GM18508 (cell line): ENCODE results near the gene CDR2.
"Not testable (repeated sequence)": the region's sequence is repeated elsewhere in the genome, so short reads cannot be mapped to it uniquely, and the experiment has no call there.

Experiments
- ATAC-seq: cut with Tn5 transposase; IDR thresholded peaks from one replicate; pipeline ENCODE4 v1.9.1; 2021; ENCODE audit warnings: moderate number of reproducible peaks; ENCODE audit not compliant: insufficient read depth, unreplicated experiment

CDR2 gene

DNA sequence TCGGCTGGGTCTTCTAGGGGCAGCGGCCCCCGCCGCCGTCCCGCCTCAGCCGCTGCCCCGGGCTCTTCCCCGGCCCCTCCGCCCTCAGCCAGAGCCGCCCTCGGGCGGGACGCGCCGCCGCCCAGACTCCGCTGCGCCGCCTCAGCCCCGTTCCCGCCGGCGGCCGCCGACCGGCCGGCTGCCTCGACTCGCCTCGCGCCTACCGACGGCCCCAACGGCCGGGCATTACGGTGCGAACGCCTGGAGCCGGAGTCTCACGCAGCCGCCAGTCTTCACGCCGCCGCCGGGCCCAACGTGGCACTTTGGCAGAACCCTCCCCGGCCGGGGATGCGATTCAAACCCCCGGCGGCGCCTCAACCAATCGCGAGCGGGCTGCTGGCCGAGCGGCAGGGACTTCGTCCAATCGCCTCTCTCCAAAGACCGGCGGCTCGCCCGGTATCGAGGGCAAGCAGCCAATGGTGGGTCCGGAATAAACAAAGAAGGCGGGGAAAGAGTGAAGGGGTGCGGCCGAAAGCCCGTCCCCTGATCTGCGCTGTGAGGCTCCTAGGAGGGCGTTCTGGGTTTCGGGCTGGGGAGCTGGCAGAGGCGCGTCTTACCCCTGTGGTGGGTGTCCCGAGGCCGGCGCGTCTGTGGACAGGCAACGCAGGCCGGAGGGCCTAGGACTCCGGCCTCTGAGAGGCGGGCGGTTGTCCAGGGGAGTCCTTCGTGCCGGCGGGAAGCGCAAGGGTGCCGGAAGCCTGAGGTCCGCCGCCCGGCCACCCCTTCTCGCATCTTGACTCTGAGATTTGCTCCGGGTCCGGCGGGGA is at the start of gene CDR2:
TSS of gene CDR2 (minus strand) at position 309 of the 806 bp plus-strand sequence. CDS start 310 bp downstream, outside the sequence.
- ATAC-seq: peak; percentile 78

DNA sequence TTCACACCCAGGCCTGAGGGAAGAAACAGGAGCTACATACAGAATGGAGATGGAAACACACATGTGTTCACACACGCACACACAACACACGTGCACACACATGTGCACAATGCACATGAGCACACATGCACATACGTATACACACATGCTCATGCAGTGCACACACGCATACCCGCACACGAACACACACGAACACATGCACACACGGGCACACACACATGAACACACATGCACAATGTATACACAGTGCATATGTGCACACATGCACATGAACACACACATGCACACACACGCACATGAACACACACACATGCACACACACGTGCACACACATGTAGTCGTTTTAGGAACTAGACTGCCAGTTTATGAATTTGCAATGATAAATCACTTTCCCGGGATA is 49.3 kb upstream of the CDR2 start:
- no peak for ATAC-seq

DNA sequence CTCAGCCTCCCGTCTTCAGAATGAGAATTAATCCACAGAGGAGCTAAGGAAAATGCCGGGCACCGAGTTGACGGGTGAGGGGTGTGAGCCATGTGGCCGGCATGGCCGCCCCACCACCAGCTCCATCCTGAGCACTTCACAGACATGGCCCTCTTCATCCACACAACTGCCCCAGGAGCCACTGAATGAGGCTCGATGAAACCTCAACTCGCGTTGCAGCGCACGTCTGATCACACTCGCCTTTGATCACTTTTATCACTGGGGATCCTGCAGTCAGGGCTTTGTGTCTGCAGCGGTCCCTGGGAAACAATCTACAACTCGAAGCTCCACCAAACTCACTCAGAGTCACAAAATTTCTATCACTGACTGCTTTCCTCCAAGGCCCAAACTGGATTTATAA is 46.7 kb upstream of the CDR2 start:
- no peak for ATAC-seq

DNA sequence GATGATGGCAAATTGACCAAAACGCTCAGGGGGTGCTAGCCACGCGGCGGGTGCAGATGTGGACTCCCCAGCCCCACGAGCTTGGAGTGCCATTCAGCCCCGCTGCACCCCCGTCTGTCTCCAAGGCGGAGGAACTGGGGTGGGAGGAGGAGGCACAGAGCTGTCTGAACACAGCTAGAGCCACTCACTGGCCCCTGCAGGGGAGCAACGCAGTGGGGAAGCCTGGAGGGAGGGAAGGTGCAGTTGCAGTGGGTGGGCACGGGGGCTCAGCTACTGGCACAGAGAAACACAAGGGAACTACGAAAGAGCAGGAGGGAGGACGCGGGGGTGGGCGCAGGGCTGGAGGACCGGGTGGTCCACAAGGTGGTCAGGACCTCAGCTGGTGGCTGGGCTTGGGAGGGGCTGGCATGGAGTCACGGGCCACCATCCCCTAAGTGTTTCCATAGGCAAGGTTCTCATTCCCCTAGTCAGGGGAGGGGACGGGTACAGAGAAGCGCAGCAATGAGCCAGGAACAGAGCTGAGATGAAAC is 46.3 kb upstream of the CDR2 start:
- no peak for ATAC-seq

DNA sequence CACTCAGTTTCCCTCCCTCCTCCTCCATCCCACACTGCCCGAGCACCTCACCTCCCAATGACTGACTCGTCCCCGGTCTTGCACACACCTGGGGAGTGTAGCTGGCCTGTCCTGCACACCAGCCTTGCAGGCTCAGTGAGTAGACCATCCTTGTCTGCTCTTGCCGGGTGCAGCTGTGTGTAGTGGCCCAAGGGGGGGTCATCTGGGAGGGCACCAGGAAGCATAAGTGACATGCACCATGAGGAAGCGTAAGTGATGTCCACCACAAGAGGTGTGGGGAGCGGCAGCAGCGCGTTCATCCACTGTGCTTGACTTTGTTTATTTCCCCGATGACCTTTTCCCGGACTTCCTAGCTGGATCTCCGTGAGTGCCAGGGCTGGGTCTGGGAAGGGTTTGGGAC is 45.5 kb upstream of the CDR2 start:
- no peak for ATAC-seq

GRCh38 chr16:22418826-22419225 is 44.4 kb upstream of the CDR2 start:
- ATAC-seq: no peak

DNA sequence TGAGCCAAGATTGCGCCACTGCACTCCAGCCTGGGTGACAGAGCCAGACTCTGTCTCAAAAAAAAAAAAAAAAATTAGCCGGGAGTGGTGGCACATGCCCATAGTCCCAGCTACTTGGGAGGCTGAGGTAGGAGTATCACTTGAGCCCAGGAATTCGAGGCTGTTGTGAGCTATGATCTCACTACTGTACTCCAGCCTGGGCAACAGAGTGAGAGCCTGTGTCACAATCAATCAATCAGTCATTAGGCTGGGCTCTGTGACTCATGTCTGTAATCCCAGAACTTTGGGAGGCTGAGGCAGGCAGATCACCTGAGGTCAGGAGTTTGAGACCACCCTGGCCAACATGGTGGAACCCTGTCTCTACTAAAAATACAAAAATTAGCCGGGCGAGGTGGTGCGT is 43.4 kb upstream of the CDR2 start:
- not testable (repeated sequence) for ATAC-seq

DNA sequence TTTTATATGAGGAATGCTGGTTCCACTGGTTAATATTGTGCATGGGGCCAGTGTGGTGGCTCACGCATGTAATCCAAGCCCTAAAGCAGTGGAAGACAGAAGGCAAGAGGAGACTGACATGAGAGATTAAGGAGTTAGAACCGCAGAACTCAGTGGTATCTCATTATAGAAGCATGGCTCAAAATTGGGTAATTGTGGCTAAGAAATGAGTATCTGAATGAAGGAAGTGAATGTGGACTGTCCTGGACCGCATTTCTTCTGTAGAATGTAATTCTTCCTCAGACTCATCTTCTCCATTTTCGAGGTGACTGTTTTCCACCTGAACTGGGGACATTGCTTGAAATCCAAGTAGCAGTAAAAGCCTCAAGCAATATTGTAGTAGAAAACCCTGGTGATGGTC is 42.6 kb upstream of the CDR2 start:
- ATAC-seq: no peak

DNA sequence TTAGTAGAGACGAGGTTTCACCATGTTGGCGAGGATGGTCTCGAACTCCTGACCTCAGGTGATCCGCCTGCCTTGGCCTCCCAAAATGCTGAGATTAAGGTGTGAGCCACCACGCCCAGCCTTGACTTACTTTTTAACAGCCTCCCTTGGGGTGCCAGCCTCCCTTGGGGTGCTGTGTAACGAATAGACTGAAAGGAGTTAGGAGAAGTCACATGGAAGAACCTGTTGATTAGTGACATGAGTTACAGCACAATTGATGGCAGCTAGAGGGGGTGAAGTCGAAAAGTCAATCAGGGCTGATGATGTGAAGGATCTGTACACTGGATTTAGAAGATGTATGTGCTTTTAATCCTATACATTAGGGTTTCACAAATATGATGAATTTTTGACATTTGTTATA is 39.4 kb upstream of the CDR2 start:
- no peak for ATAC-seq

GRCh38 chr16:22407486-22407885 is 33.1 kb upstream of the CDR2 start:
- no peak for ATAC-seq

DNA sequence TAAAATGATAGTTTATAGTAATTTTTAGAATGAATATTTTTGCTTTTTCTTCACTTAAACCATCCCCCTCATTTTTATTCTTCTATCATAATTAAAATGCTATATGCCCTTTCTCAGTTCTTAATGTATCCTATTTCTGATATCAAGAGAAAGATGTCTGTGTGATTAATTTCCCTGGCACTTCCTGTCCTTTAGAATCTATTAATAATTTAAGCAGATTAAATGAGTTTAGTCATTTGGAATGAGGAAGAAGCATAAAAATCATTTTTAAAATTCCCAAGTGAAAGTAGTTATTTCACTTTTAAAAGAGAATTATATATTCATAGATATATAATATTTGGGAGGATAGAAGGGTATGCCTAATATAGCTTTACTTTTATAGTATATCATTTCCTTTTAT is 27.8 kb upstream of the CDR2 start:
- no peak for ATAC-seq

DNA sequence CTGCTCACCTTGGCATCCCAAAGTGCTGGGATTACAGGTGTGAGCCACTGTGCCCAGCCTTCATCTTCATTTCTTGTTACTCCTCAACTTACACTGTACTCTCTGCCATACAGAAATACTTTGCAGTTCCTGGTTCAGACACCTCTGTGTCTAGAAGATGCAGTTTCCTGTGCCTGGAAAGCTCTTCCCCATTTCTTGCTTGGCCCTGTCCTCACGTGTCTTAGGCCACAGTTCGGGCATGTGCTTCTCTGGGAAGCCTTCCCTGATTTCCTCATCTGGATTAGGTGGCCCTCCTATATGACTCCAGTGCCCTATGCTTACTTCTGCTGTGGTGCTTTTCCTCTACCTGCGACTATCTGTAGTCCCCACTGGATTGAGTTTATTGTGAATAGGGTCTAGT is 26.5 kb upstream of the CDR2 start:
- no peak for ATAC-seq

DNA sequence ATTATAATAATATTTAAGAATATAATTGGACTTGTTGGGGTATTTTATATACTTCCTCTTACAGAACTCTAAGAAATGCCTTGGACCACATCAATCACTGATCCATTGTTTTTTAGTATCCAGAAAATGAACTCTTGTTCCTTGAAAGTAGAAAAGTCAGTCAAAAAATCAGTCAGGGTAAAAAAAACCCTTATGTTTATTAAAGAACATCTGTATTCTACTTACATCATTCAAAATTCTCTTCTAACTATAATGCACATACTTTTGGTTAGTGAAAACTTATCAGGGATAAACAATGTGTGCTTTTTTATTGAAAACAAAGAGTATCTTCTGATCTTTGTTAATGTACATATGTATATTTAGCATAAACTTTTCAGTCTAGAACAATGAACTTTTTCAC is 23.5 kb upstream of the CDR2 start:
- no peak for ATAC-seq

- no peak for ATAC-seq
These were observed 23.0 kb upstream of the CDR2 start for GRCh38 chr16:22397464-22397863.

GRCh38 chr16:22395960-22396359 is 21.5 kb upstream of the CDR2 start:
- no peak for ATAC-seq

DNA sequence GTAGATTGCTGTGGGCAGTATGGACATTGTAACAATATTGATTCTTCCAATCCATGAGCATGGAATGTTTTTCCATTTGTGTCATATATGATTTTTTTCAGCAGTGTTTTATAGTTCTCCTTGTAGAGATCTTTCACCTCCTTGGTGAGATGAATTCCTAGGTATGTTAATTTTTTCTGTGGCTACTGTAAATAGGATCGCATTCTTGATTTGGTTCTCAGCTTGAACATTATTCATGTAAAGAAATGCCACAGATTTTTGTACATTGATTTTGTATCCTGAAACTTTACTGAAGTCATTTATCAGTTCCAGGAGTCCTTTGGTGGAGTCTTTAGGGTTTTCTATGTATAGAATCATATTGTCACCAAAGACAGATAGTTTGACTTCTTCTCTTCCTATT is 19.7 kb upstream of the CDR2 start:
- no peak for ATAC-seq

- ATAC-seq: no peak
These were observed 13.8 kb upstream of the CDR2 start for GRCh38 chr16:22388101-22388644.

DNA sequence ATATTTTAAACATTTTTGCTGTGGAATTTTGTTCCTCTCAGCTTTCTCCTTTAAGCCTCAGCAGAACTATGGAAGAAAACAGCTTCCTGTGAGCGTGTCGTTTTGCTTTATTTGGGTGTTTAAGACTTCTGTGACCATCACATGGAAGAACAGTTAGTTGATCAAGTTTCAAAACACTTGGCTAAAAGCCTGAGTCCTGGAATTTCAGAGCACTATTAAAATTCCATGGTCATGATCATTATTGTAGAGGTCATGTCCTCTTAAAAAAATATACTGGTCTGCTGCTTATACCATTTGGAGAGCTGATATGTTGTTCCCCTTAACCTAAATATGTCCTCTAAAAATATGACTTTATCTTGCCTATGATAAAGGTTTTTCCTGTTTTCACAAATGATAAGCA is 12.6 kb upstream of the CDR2 start:
- no peak for ATAC-seq

DNA sequence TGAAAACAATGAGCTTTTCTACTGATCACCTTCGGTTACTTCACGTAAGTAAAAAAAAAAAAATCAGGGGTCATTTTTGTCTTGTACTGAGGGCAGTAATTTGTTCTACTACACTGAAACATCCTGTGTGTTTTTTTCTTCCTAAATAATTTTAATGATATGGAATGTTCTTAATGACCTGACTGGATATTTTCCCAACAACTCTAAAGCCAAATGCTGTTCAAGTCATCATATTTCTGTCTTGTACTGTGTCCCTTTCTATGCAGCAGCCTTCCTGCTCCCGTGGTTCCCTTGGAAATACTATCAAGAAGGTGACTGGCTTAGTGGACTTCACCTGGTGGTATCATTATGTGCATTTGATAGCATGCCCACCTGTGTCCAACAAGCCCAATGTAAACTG is 10.8 kb upstream of the CDR2 start:
- no peak for ATAC-seq

- no peak for ATAC-seq
These were observed 9.4 kb upstream of the CDR2 start for GRCh38 chr16:22383827-22384226.

- no peak for ATAC-seq
These were observed 7.0 kb upstream of the CDR2 start for GRCh38 chr16:22381392-22381791.

DNA sequence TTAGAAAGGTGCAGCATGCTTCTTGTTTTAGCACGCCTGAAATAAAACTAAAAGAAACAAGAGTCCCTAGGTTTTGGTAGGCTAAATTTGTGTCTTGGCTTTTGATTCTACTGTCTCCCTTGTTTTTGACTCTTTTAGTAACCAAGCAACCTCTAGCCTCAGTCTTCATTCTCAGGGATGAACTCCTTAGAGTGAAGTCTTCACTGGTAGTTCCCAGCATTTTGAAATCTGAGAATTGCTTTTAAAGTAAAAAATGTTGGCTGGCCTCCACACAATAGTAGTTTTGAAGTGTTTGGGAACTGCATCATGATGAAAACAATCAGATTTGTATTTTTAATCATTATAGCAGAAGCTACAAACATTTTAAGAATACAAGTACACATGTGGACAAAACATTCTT is 6.1 kb upstream of the CDR2 start:
- no peak for ATAC-seq
